ENCODE results near the gene TF.

Gene TF

GRCh38 chr3:133747907-133748639 lies 1.9 kb downstream of the TF start:
- DNase-seq: no peak

GRCh38 chr3:133749427-133750258 lies 3.5 kb downstream of the TF start:
- no peak for DNase-seq

- no peak for DNase-seq
These were observed 4.1 kb downstream of the TF start for GRCh38 chr3:133750259-133750656.

- DNase-seq: no peak
These were observed 7.0 kb downstream of the TF start for GRCh38 chr3:133753107-133753778.

GRCh38 chr3:133753779-133754164 lies 7.6 kb downstream of the TF start:
- DNase-seq: no peak

- no peak for DNase-seq
These were observed 8.3 kb downstream of the TF start for GRCh38 chr3:133754455-133754854.

GRCh38 chr3:133754973-133755828 lies 9.0 kb downstream of the TF start:
- DNase-seq: no peak

GRCh38 chr3:133756716-133757694 lies 10.8 kb downstream of the TF start:
- DNase-seq: no peak

GRCh38 chr3:133757701-133758567 lies 11.7 kb downstream of the TF start:
- no peak for DNase-seq

- DNase-seq: no peak
These were observed 12.4 kb downstream of the TF start for GRCh38 chr3:133758568-133758928.

- DNase-seq: no peak
These were observed 13.0 kb downstream of the TF start for GRCh38 chr3:133758964-133759739.

- no peak for DNase-seq
These were observed 13.6 kb downstream of the TF start for GRCh38 chr3:133759740-133760305.

GRCh38 chr3:133760916-133761315 lies 14.7 kb downstream of the TF start:
- DNase-seq: no peak

GRCh38 chr3:133761605-133762484 lies 15.7 kb downstream of the TF start:
- DNase-seq: no peak

- no peak for DNase-seq
These were observed 16.3 kb downstream of the TF start for GRCh38 chr3:133762539-133762938.

GRCh38 chr3:133763797-133764683 lies 17.8 kb downstream of the TF start:
- DNase-seq: no peak

- no peak for DNase-seq
These were observed 19.1 kb downstream of the TF start for GRCh38 chr3:133765256-133765655.

Data from CD4-positive, alpha-beta T cell treated with Interleukin-4 for 4 hours (primary cell).